Hepatic stellate cell (primary cell): ENCODE data around the gene YTHDC2.

Source experiments
- DNase-seq: peaks from one replicate; pipeline ENCODE4 v3.0.0; 2011; ENCODE audit warnings: low spot score

Gene YTHDC2

GRCh38 chr5:113513384-113514288 is at the start of gene YTHDC2:
Gene YTHDC2 (plus strand): TSS chr5:113513694. CDS start chr5:113513896, 202 bp downstream.
- DNase-seq = peak; percentile 70

GRCh38 chr5:113474100-113474728 is 39.3 kb upstream of the YTHDC2 start:
- DNase-seq = no peak

- no peak for DNase-seq
Observed at GRCh38 chr5:113478691-113479090, 34.8 kb upstream of the YTHDC2 start.

GRCh38 chr5:113480243-113480642 is 33.3 kb upstream of the YTHDC2 start:
- no peak for DNase-seq

GRCh38 chr5:113487416-113487780 is 26.1 kb upstream of the YTHDC2 start:
- DNase-seq = peak; percentile 18

GRCh38 chr5:113487781-113488644 is 25.5 kb upstream of the YTHDC2 start, which contains the start of gene MCC:
Gene MCC (minus strand): TSS chr5:113488453.
- DNase-seq = peak; percentile 90

GRCh38 chr5:113488645-113489184 is 24.8 kb upstream of the YTHDC2 start:
- DNase-seq = no peak

GRCh38 chr5:113489299-113489698 is 24.2 kb upstream of the YTHDC2 start:
- DNase-seq = peak; percentile 89

GRCh38 chr5:113490317-113490716 is 23.2 kb upstream of the YTHDC2 start:
- no peak for DNase-seq

- no peak for DNase-seq
Observed at GRCh38 chr5:113491022-113491421, 22.5 kb upstream of the YTHDC2 start.

- no peak for DNase-seq
Observed at GRCh38 chr5:113493446-113493845, 20.0 kb upstream of the YTHDC2 start.

GRCh38 chr5:113495422-113495841 is 18.1 kb upstream of the YTHDC2 start:
- no peak for DNase-seq

- DNase-seq = no peak
Observed at GRCh38 chr5:113502073-113502472, 11.4 kb upstream of the YTHDC2 start.

- DNase-seq = no peak
Observed at GRCh38 chr5:113503146-113503545, 10.3 kb upstream of the YTHDC2 start.

- no peak for DNase-seq
Observed at GRCh38 chr5:113505181-113505580, 8.3 kb upstream of the YTHDC2 start.

- no peak for DNase-seq
Observed at GRCh38 chr5:113507601-113508000, 5.9 kb upstream of the YTHDC2 start.

- DNase-seq = no peak
Observed at GRCh38 chr5:113508756-113509155, 4.7 kb upstream of the YTHDC2 start.

- DNase-seq = peak; percentile 11
Observed at GRCh38 chr5:113510836-113511451, 2.5 kb upstream of the YTHDC2 start.

- DNase-seq = no peak
Observed at GRCh38 chr5:113512341-113512740, 1.2 kb upstream of the YTHDC2 start.

- DNase-seq = no peak
Observed at GRCh38 chr5:113514289-113514635, 768 bp downstream of the YTHDC2 start.

- no peak for DNase-seq
Observed at GRCh38 chr5:113518884-113519283, 5.4 kb downstream of the YTHDC2 start.

- no peak for DNase-seq
Observed at GRCh38 chr5:113519412-113519811, 5.9 kb downstream of the YTHDC2 start.
